Measurements from ENCODE around the gene IL18R1.

Gene IL18R1

GRCh38 chr2:102436323-102436722 lies 80.7 kb downstream of the IL18R1 start:
- DNase-seq = no peak

GRCh38 chr2:102437122-102437521 lies 81.5 kb downstream of the IL18R1 start:
- DNase-seq = no peak

DNA sequence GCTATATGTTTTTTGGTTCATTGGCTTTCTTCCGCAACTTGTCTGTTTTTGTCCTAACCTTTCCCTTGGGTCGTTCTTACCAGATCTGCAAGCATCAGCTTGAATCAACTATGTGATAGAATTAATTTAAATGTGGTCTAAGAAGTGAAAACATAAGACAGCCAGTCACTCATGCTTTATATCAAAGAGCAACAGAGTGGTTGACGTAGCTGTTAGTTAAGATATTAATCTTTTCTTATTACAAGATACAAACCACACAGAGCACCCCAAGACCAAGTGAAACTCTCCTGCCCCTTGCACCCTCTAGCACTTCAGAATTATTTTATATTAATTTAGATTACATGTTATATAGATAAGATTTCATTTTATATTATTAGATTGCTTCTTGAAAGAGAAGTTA lies 82.5 kb downstream of the IL18R1 start:
- no peak for DNase-seq

DNA sequence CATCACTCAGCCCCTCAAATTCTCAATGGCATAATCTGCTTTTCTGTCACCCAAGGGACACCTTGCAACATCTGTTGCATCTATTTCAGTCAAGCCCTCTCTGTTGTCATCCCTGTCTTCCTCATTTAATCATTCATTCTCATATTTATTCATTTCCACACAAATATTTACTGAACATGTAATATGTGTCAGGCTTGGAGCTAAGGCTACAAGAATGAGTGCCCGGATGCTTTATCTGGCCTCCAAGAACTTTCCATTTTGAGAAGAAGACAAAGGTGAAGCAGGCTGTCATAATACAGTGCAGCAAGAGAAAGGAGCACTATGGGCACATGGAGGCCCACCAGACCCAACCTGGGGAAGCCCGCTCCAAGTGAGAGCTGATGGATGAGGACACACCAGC lies 83.0 kb downstream of the IL18R1 start:
- no peak for DNase-seq

DNA sequence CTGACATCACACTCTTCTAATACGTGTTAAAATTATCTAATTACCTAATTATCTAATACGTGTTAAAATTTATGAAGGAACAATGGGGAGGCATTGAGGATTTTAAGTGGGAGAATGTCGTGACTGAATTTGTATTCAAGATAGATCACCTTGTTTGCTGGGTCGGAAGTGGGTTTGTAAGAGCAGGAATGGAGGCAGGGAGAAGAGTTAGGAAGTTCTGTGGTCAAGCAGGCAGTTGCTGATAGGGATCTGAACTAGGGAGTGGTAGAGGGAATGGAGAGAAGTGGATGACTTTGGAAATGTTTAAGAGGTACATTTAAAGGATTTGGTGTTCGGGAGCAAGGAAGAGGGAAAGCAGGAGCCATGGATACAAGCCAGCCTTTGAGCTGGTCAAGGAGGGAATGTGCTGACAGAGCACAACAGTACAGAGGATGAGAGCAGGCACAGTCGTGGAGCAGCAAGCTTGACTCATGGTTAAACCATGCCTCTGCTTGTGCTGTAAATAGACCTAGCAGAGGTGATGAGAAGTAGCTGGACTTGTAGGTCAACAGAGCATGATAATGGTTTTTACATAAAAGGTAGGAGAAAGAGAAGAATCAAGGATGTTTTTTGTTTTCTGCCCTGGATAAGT lies 83.6 kb downstream of the IL18R1 start:
- DNase-seq = no peak

DNA sequence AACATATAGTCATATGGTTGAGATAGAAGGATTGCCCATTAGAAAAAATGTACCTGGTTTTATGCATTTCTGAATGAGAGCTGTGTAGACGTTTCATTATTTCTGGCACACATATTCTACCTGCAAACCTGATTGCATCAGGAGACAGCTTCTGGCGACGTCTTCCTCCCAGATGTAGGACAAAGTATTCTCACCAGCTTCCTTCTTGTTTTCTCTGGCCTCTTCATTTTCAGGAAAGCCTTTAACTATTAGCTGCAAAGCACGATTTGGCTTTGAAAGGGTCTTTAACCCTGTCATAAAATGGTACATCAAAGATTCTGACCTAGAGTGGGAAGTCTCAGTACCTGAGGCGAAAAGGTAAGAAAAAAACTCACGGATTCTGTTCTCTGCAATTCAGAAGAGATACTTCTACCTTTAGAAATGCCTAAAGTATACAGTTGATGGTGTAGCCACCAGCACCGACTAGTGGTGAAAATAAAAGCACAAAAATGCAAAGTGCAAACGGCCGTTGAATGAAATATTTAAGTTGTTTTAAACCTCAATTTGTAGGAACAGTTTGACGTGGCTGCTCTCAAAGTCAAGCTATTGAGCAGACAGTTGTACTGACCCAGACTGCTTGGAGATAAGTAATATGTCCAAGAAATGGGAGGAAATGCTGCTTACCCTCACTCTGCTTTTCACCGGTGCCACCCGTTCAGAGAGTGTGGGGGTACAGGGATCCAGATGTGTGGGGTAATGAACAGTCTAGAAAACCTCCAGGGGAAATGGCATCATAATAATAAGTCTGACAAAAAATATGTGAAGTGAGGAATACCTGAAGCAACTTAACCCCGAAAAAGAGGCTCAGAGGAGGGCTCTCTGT lies 87.6 kb downstream of the IL18R1 start:
- DNase-seq = peak; percentile 46 to 54

DNA sequence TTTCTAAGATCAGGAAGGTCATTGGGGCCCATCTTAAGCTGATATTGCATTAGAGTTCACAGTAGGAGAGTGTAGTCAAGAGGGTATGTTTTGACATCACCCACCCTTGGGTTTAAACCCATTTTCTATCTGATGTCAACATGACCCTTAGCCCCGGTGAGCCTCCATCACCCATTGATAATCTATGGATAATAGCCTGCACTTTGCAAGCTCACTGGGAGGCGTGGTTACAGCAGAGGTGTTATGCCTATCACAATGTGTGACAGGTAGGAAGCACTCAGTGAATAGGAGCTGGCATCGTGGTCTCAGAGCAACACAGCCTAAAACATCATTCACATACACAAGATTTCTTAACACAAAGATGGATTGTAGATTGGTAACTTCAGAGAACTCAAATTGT lies 88.6 kb downstream of the IL18R1 start:
- no peak for DNase-seq

DNA sequence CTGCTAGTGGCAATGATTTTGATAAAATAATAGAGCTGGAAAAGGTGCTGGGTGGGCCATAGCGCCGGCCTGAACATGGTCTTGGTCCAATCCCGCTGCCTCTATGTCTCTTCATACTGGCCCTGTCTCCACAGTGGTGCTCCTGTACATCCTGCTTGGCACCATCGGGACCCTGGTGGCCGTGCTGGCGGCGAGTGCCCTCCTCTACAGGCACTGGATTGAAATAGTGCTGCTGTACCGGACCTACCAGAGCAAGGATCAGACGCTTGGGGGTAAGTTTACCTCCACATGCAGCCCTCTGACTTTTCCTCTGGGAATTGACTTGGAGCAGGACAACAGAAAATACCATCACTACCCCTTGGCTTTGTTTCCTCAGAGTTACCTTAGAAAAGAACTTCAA lies 91.3 kb downstream of the IL18R1 start:
- DNase-seq = no peak
